Brain microvascular endothelial cell (primary cell): Measurements from ENCODE around the gene NAPSA.

Experiments used
- DNase-seq: peaks from one replicate; pipeline ENCODE4 v3.0.0-alpha.2; 2020
- H3K27ac ChIP-seq: fragments of 250-450 bp; sonication (Bioruptor Pico); 2 replicates; pipeline ENCODE4 v1.5.1; 2020; ENCODE audit warnings: mild to moderate bottlenecking, moderate library complexity
- H3K27me3 ChIP-seq: fragments of 250-450 bp; sonication (Bioruptor Pico); replicated peaks from 2 replicates; pipeline ENCODE4 v1.5.1; 2020; ENCODE audit warnings: mild to moderate bottlenecking
- H3K36me3 ChIP-seq: fragments of 250-450 bp; sonication (Bioruptor Pico); replicated peaks from 2 replicates; pipeline ENCODE4 v1.5.1; 2020; ENCODE audit warnings: mild to moderate bottlenecking
- H3K4me3 ChIP-seq: 2 replicates; pipeline ENCODE4 v1.5.1; 2011; ENCODE audit warnings: low read depth, mild to moderate bottlenecking, control low read depth, low read length, moderate library complexity
- in situ Hi-C: cut with HindIII; loops from 2 replicates; pipeline ENCODE4 v1.10.0; 2017; ENCODE audit warnings: low sequenced_read_pairs, low pct_ligation_motif_present
- TF ChIP-seq, protein P1 (sequence below): IDR thresholded peaks from 2 replicates; pipeline ENCODE4 v1.5.1; 2011; ENCODE audit warnings: low read depth, mild to moderate bottlenecking, moderate library complexity, low read length, control low read depth, inconsistent platforms; ENCODE audit errors: missing control alignments

Gene NAPSA

DNA sequence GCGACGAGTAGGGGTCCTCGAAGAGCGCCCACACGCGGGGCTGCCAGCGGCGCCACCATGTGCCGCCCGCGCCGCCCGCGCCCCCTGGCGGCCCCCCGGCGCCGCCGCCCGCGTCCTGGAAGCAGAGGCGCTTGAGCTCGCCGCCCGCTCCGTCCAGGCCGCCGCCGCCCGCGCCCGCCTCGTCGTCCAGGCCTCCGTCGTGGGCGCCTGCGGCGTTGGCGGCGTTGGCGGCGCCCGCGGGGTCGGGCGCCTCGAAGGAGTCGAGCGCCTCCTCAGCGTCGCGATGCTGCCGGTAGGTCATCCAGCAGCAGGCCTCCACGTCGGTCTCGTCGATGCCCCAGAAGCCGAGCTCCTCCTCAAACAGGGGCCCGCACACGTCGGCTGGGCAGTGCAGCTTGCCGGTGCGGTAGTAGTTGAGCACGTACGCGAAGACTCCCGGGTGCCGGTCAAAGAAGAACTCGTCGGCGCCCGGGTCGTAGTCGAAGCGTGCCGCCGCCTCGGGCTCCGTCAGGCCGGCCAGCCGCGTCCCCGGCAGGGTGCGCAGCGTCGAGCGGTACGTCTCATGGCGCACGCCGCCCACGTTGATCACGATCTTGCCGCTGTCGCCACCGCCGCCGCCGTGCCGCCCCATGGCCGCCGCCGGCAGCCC is 37.1 kb downstream of the NAPSA start:
- TF ChIP-seq, protein P1, sequence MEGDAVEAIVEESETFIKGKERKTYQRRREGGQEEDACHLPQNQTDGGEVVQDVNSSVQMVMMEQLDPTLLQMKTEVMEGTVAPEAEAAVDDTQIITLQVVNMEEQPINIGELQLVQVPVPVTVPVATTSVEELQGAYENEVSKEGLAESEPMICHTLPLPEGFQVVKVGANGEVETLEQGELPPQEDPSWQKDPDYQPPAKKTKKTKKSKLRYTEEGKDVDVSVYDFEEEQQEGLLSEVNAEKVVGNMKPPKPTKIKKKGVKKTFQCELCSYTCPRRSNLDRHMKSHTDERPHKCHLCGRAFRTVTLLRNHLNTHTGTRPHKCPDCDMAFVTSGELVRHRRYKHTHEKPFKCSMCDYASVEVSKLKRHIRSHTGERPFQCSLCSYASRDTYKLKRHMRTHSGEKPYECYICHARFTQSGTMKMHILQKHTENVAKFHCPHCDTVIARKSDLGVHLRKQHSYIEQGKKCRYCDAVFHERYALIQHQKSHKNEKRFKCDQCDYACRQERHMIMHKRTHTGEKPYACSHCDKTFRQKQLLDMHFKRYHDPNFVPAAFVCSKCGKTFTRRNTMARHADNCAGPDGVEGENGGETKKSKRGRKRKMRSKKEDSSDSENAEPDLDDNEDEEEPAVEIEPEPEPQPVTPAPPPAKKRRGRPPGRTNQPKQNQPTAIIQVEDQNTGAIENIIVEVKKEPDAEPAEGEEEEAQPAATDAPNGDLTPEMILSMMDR: no peak
- DNase-seq: no peak
- peaks cover 39% of the 10 kb centered on the region for H3K27me3 ChIP-seq
- H3K4me3 ChIP-seq: no peak overlapping the region
- H3K36me3 ChIP-seq: no peaks in the 10 kb centered on the region
- no peak overlapping the region for H3K27ac ChIP-seq
- in situ Hi-C loops: no loop called here

- Histone ChIP-seq H3K4me3 (no peak overlapping the region), H3K36me3 (no peaks in the 10 kb centered on the region), H3K27me3 (peaks cover 36% of the 10 kb centered on the region), H3K27ac (no peak overlapping the region)
- TF ChIP-seq, protein P1: no peak
- DNase-seq: no peak
- in situ Hi-C loops: no loop called here
These were observed 37.8 kb downstream of the NAPSA start for GRCh38 chr19:50327461-50328223.

GRCh38 chr19:50327013-50327412 is 38.4 kb downstream of the NAPSA start:
- in situ Hi-C loops: no loop called here
- Histone ChIP-seq H3K27ac (no peak overlapping the region), H3K4me3 (no peak overlapping the region), H3K27me3 (peaks cover 29% of the 10 kb centered on the region), H3K36me3 (no peaks in the 10 kb centered on the region)
- TF ChIP-seq, protein P1: no peak
- DNase-seq: no peak

- Histone ChIP-seq H3K36me3 (no peaks in the 10 kb centered on the region), H3K27me3 (peaks cover 25% of the 10 kb centered on the region)
These were observed 39.3 kb downstream of the NAPSA start for GRCh38 chr19:50326101-50326664.

GRCh38 chr19:50325310-50326100 is 39.9 kb downstream of the NAPSA start:
- TF ChIP-seq, protein P1: no peak
- Histone ChIP-seq H3K4me3 (no peak overlapping the region), H3K27me3 (peaks cover 20% of the 10 kb centered on the region), H3K36me3 (no peaks in the 10 kb centered on the region), H3K27ac (no peak overlapping the region)
- DNase-seq: peak; percentile 9
- in situ Hi-C loops: no loop called here

More at GRCh38 chr19:50326101-50326664, 39.3 kb downstream of the NAPSA start:
- no peak overlapping the region for H3K4me3 ChIP-seq
- DNase-seq: no peak
- TF ChIP-seq, protein P1: no peak
- no peak overlapping the region for H3K27ac ChIP-seq
- in situ Hi-C loops: no loop called here
